GM18951 (cell line): ENCODE results near the gene MAMDC4.
"Not testable (repeated sequence)": the region's sequence is repeated elsewhere in the genome, so short reads cannot be mapped to it uniquely, and the experiment has no call there.

Experiments
- POLR2A ChIP-seq: IDR thresholded peaks from 4 replicates; pipeline ENCODE4 v1.6.1; 2011; ENCODE audit warnings: mild to moderate bottlenecking; ENCODE audit not compliant: insufficient read length, insufficient read depth; ENCODE audit errors: extremely low read depth
- in situ Hi-C: fragments of 300-500 bp; cut with MboI; formaldehyde crosslinking; loops from one replicate; pipeline ENCODE4 v1.12.0; 2022; ENCODE audit warnings: low sequenced_read_pairs, mixed read lengths, inconsistent platforms; ENCODE audit not compliant: unreplicated experiment

Gene MAMDC4

GRCh38 chr9:136863623-136864273, 11.6 kb downstream of the MAMDC4 start:
- in situ Hi-C loops, result no loop called here
- no peak for TF ChIP-seq POLR2A

- in situ Hi-C loops, result no loop called here
- TF ChIP-seq POLR2A, result no peak
Observed at GRCh38 chr9:136865041-136865767, 13.1 kb downstream of the MAMDC4 start.

DNA sequence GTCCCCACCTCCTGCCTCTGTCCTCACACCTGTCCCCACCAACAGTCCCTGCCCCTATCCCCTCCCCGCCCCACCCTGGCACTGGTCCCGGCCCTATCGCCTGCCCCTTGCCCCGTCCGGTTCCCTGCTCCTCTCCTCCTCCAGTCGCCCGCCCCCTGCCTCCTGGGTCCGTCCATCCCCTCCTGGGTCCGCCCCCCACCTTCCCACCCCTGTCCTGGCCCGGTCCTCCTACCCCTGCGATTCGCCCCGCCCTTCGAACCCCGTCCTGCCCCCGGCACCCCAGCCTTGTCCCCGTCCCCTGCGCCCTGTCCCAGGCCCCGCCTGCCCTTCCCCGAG, 13.6 kb downstream of the MAMDC4 start:
- in situ Hi-C loops, result no loop called here
- no peak for TF ChIP-seq POLR2A

DNA sequence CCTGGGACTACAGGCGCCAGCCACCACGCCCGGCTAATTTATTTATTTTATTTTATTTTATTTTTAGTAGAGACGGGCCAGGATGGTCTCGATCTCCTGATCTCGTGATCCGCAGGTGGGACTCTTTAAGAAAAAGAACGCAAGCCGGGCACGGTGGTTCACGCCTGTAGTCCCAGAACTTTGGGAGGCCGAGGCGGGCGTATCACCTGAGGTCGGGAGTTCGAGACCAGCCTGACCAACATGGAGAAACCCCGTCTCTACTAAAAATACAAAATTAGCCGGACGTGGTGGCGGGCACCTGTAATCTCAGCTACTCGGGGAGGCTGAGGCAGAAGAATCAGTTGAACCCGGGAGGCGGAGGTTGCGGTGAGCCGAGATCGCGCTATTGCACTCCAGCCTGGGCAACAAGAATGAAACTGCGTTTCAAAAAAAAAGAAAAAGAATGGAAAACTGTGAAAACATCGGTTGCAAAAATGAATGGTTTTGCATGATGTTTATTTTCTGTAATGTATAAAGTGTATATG, 14.8 kb downstream of the MAMDC4 start:
- in situ Hi-C loops, result not testable (repeated sequence)

DNA sequence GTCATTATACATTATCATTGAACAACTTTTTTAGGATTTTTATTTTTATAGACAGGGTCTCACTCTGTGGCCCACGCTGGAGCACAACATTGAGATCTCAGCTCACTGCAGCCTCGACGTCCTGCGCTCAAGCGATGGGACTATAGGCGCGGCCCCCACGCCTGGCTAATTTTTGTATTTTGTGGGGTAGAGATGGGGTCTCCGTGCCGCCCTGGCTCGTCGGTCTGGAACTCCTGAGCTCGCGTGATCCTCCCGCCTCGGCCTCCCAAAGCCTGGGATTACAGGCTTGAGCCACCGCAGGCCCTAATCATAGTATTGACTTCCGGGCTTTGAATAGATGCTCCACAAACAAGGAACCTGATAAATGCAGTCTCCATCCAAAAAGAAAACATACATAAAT, 15.3 kb downstream of the MAMDC4 start:
- in situ Hi-C loops, result no loop called here
- TF ChIP-seq POLR2A, result no peak

GRCh38 chr9:136867917-136868316, 15.8 kb downstream of the MAMDC4 start:
- TF ChIP-seq POLR2A, result no peak
- in situ Hi-C loops, result no loop called here

GRCh38 chr9:136868644-136869043, 16.5 kb downstream of the MAMDC4 start:
- no peak for TF ChIP-seq POLR2A
- in situ Hi-C loops, result no loop called here

GRCh38 chr9:136869611-136870010, 17.5 kb downstream of the MAMDC4 start:
- in situ Hi-C loops, result not testable (repeated sequence)

GRCh38 chr9:136875155-136875554, 23.0 kb downstream of the MAMDC4 start:
- in situ Hi-C loops, result no loop called here
- TF ChIP-seq POLR2A, result no peak

DNA sequence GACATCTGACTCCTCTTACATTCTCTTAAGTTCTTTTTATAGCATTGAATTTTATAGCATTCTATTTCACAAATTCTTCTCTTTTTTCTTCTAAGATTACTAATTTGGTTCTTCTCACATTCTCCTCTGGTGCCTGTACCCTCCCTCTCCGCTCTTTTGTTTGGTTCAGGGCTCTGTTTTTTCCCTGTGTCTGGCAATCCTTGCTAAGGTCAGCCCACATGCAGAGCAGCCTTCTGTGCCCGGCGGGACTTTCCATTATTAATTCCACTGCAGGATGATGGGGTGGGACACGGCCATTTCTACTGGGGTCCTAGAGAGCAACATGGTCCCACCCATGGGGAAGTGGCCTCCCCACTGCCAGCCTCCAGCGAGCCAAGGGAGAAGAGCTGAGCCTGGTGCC, 24.3 kb downstream of the MAMDC4 start:
- in situ Hi-C loops, result no loop called here
- TF ChIP-seq POLR2A, result no peak

DNA sequence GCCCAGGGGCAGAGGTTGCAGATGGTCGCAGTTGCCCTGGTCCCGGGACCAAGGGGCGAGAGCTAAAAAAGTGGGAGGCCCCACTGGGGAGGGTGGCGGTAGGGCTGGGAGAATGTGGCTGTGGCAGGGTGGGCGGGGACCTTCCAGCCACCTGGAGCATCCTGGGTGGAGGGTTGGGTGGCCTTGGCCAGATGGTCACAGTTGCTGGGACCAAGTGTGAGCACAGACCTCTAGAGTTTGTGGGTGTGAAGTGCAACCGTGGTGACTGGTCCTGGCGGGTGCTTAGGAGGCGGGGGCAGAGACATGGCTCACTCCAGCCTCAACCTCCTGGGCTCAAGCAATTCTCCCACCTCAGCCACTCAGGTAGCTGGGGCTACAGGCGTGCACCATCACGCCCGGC, 28.5 kb downstream of the MAMDC4 start:
- in situ Hi-C loops, result no loop called here
- TF ChIP-seq POLR2A, result no peak

- in situ Hi-C loops, result no loop called here
- TF ChIP-seq POLR2A, result no peak
Observed at GRCh38 chr9:136881691-136882108, 29.6 kb downstream of the MAMDC4 start.

DNA sequence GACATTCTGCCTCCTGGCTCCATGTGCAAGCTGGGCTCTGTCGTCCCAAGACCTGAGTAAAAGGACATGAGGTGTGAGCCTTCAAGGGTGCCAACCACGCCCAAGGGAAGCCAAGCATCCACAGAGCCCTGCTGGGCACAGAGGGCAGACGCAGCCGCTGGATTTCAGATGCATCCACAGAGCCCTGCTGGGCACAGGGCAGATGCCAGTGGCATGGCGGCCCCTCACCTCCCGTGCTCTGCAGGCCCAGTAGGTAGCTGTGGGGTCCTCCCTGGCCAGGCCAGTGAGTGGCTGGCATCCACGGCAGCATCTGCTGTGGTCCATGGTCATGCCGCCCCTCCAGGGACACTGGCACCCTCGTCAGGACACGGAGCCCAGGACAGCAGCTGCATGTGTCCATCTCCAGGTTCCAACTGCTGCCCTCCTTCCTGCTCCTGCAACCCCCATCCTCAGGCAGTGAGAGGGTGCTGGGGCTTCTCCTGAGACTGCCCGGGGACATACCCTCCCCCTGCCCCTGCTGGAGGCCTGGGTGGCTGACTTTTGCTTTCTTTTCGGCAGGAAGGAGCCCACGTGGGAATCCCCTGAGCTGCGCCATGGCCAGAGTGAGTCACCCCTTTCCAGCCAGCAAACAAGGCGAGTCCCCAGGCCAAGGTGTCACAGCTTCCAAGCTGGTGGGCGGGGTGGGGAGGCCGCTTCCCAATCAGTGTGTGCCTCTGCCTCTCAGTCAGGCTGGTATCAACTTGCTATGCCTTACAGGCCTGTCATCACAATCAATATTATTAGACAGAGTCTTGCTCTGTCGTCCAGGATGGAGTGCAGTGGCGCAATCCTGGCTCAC, 30.2 kb downstream of the MAMDC4 start:
- in situ Hi-C loops, result no loop called here
- peak; percentile 36 for TF ChIP-seq POLR2A

DNA sequence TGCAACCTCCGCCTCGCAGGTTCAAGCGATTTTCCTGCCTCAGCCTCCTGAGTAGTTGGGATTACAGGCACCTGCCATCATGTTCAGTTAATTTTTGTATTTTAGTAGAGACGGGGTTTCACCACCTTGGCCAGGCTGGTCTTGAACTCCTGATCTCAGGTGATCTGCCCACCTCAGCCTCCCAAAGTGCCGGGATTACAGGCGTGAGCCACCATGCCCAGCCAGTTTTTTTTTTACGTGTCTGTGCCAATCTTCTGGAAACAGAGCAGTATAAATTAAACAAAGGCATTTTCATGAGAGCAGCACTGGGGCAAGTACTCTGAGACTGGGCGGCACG, 30.8 kb downstream of the MAMDC4 start:
- in situ Hi-C loops, result not testable (repeated sequence)

GRCh38 chr9:136883670-136884069, 31.5 kb downstream of the MAMDC4 start:
- in situ Hi-C loops, result not testable (repeated sequence)
